HFFc6 (cell line): ENCODE measurements around the gene CCDC177. TPM values are rescaled to one million over a fixed set of nuclear protein-coding genes. Genes with fewer than 3 reads are reported as not detected.

Experiments
- DNase-seq: peaks from one replicate; pipeline ENCODE4 v3.0.0-alpha.2; 2018
- H3K27ac Mint-ChIP-seq: 2 replicates; pipeline ENCODE4 v1.8.0; 2020; ENCODE audit warnings: mild to moderate bottlenecking, mixed read lengths
- H3K27me3 Mint-ChIP-seq: 2 replicates; pipeline ENCODE4 v1.8.0; 2021; ENCODE audit warnings: mild to moderate bottlenecking, moderate library complexity, mixed read lengths; ENCODE audit not compliant: insufficient read depth
- H3K36me3 Mint-ChIP-seq: 2 replicates; pipeline ENCODE4 v1.8.0; 2021; ENCODE audit warnings: low read depth, mixed read lengths
- H3K4me1 Mint-ChIP-seq: 2 replicates; pipeline ENCODE4 v1.8.0; 2020; ENCODE audit warnings: low read depth, mixed read lengths
- H3K4me3 Mint-ChIP-seq: 2 replicates; pipeline ENCODE4 v1.8.0; 2020; ENCODE audit warnings: mild to moderate bottlenecking, moderate library complexity, mixed read lengths
- H3K9me3 Mint-ChIP-seq: 2 replicates; pipeline ENCODE4 v1.8.0; 2020; ENCODE audit warnings: mild to moderate bottlenecking, mixed read lengths
- total RNA-seq, 6 experiments: library from RNA; stranded (reverse); fragmentation: NEBNext Ultra II Directional; extraction: Animal tissue kit (Norgen Biotek cat#: 25700); gene quantifications; 2 replicates in 1 of 6; 3 replicates in 5 of 6; pipeline ENCODE4 v1.2.3, GENCODE V29; 2021
- TF ChIP-seq, protein P1 (sequence below): fragments of 200-600 bp; sonication (generic); IDR thresholded peaks from 2 replicates; pipeline ENCODE4 v1.5.0; 2021; ENCODE audit warnings: antibody characterized with exemption, mild to moderate bottlenecking

Gene CCDC177
- total RNA-seq, 6 experiments from 2014 or later = not detected

DNA sequence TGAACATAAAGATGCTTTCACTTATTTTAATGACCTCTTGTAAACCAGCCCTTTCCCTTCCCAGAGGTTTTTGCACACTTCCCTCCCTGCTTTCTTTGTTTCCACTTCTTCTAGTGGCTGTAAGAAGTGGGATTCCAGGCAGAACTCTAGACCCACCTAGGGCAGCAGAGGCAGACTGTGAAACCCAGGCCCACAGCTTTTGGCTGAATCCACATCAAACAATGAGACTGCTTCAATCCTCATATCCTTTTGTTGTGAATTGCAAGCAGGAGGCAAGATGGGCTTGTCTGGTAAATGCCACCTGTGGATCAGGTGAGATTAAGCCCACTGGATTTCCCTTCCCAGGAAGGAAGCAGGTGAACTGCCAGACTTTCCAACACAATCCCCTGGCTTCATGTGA lies 12.8 kb downstream of the CCDC177 start:
- Mint-ChIP-seq H3K27me3 (peaks cover 51% of the 10 kb centered on the region), H3K36me3 (no peaks in the 10 kb centered on the region), H3K4me1 (no peaks in the 10 kb centered on the region), H3K4me3 (no peak overlapping the region), H3K9me3 (no peaks in the 10 kb centered on the region), H3K27ac (no peak overlapping the region)
- TF ChIP-seq, protein P1, sequence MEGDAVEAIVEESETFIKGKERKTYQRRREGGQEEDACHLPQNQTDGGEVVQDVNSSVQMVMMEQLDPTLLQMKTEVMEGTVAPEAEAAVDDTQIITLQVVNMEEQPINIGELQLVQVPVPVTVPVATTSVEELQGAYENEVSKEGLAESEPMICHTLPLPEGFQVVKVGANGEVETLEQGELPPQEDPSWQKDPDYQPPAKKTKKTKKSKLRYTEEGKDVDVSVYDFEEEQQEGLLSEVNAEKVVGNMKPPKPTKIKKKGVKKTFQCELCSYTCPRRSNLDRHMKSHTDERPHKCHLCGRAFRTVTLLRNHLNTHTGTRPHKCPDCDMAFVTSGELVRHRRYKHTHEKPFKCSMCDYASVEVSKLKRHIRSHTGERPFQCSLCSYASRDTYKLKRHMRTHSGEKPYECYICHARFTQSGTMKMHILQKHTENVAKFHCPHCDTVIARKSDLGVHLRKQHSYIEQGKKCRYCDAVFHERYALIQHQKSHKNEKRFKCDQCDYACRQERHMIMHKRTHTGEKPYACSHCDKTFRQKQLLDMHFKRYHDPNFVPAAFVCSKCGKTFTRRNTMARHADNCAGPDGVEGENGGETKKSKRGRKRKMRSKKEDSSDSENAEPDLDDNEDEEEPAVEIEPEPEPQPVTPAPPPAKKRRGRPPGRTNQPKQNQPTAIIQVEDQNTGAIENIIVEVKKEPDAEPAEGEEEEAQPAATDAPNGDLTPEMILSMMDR = no peak
- no peak for DNase-seq

DNA sequence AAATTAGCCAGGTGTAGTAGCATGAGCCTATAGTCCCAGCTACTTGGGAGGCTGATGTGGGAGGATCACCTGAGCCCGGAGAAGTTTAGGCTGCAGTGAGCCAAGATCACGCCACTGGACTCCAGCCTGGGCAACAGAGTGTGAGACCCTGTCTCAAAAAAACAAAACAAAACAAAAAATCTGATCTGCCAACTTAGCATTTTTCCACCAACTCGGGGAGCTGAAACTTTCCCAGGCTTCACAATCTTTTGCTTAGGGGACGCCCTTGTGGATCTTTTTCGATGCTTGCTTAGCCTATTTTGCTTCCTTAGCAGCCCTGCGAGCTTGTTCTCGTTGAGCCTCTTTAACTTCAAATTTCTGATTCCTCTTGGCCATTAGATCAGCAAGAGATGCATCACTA lies 13.8 kb downstream of the CCDC177 start:
- TF ChIP-seq, protein P1 = no peak
- Mint-ChIP-seq H3K36me3 (no peaks in the 10 kb centered on the region), H3K27ac (no peak overlapping the region), H3K27me3 (peaks cover 52% of the 10 kb centered on the region), H3K4me1 (no peaks in the 10 kb centered on the region), H3K4me3 (no peak overlapping the region), H3K9me3 (no peaks in the 10 kb centered on the region)
- no peak for DNase-seq

DNA sequence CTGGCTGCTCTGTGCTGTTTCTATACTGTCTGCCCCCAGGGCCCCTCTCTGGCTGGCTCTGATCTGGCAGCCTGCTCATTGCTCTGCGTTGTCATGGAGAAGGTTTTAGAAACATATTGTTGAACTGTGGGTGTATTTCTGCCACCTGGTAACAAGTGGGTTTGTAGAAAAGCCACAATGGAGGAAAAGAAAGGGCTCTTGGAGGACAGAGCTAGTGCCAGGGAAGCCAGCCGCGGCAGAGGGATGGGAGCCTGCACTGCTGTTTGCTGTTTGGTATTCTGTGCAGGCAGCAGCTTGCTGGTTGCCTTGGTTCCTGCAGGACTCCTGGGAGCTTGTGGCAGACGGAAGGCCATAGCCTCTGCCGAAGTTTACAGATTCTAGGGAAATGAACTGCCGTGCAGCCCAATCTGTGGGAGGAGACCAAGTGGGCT lies 15.1 kb downstream of the CCDC177 start:
- no peaks in the 10 kb centered on the region for H3K4me1 Mint-ChIP-seq
- peaks cover 50% of the 10 kb centered on the region for H3K27me3 Mint-ChIP-seq
- no peak for DNase-seq
- no peaks in the 10 kb centered on the region for H3K36me3 Mint-ChIP-seq
- H3K9me3 Mint-ChIP-seq = no peaks in the 10 kb centered on the region
- no peak overlapping the region for H3K4me3 Mint-ChIP-seq
- TF ChIP-seq, protein P1 = no peak
- H3K27ac Mint-ChIP-seq = no peak overlapping the region

DNA sequence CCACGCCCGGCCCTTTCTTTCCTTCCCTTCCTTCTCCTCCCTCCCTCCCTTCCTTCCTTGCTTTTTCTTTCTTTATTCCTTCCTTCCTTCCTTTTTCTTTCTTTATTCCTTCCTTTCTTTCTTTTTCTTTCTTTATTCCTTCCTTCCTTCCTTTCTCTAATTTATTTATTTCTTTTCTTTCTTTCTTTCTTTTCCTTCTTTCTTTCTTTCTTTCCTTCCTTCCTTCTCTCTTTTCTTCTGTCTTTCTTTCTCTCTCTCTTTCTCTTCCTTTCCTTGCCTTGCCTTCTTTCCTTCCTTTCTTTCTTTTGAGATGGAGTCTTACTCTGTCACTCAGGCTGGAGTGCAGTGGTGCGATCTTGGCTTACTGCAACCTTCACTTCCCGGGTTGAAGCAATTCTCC lies 15.9 kb downstream of the CCDC177 start:
- no peaks in the 10 kb centered on the region for H3K9me3 Mint-ChIP-seq
- H3K27ac Mint-ChIP-seq = no peak overlapping the region
- no peaks in the 10 kb centered on the region for H3K36me3 Mint-ChIP-seq
- no peaks in the 10 kb centered on the region for H3K4me1 Mint-ChIP-seq
- no peak for DNase-seq
- TF ChIP-seq, protein P1 = no peak
- H3K4me3 Mint-ChIP-seq = no peak overlapping the region
- peaks cover 46% of the 10 kb centered on the region for H3K27me3 Mint-ChIP-seq

DNA sequence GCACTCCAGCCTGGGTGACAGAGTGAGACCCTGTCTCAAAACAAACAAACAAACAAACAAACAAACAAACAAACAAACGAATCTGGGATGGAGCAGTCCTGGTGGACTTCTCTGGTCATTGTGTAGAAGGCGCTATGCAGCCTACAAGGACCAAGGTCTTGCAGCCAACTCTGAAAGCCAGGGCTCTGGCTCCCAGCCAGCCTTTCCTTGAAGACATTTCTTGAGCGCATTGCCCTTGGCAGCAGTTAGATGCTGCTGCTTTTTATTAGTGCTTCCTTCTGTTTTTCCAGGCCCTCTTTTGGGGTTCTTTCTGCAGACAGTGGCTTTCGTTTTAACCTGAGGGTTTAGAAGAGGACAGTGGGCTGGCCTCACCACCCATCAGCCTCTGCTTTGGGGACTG lies 20.2 kb downstream of the CCDC177 start:
- no peaks in the 10 kb centered on the region for H3K9me3 Mint-ChIP-seq
- DNase-seq = no peak
- H3K4me3 Mint-ChIP-seq = no peak overlapping the region
- TF ChIP-seq, protein P1 = no peak
- no peak overlapping the region for H3K27ac Mint-ChIP-seq
- H3K27me3 Mint-ChIP-seq = peaks cover 32% of the 10 kb centered on the region
- peaks cover 9% of the 10 kb centered on the region for H3K4me1 Mint-ChIP-seq
- no peaks in the 10 kb centered on the region for H3K36me3 Mint-ChIP-seq

DNA sequence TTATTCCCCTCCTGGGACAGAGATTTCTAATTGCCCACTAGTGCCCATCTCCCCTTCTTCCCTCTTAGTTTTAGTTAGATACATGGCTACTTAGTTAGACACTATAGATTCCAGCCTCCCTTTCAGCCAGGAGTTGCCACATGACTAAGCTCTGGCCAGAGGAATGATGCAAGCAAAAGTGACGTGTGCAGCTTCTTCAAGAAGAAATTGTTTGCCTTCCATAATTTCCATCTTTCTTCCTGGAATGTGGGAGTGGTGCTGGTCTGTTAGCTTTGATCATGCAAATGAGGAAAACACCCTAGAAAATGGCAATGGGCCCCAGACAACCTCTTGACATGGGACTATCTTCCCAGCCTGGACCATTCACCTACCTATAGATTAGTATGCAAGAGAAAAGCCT lies 21.4 kb downstream of the CCDC177 start:
- peaks cover 36% of the 10 kb centered on the region for H3K27me3 Mint-ChIP-seq
- no peaks in the 10 kb centered on the region for H3K36me3 Mint-ChIP-seq
- peak; percentile 56 for DNase-seq
- peaks cover 9% of the 10 kb centered on the region for H3K4me1 Mint-ChIP-seq
- TF ChIP-seq, protein P1 = no peak
- no peaks in the 10 kb centered on the region for H3K9me3 Mint-ChIP-seq
- H3K27ac Mint-ChIP-seq = no peak overlapping the region
- H3K4me3 Mint-ChIP-seq = no peak overlapping the region
